Measurements from ENCODE around the gene FAM200C. TPM values are rescaled to one million over a fixed set of nuclear protein-coding genes. Genes with fewer than 3 reads are reported as not detected.

Gene FAM200C
- total and polyA plus RNA-seq, 9 of the 15 experiments (the other 6 are each of a cell fraction or from before 2014, with no cell fraction given), result 1.3 to 7.0 (median 1.8) TPM

- intact Hi-C loops (cut with micrococcal nuclease) (no loop called here), in situ Hi-C loops (cut with MboI) (no loop called here)
- H3K4me1 ChIP-seq (replicated peaks in 1 of 2; ENCODE audit: control insufficient read depth in 2 of 2, insufficient read depth in 2 of 2, low read length in 2 of 2), result peaks cover 7 to 12% of the 10 kb centered on the region in 2 experiments; a peak in 4 of 5 replicates
- no TSS peak for BruUV-seq (replicated peaks)
- no peaks in the 10 kb centered on the region for H3K27me3 ChIP-seq (ENCODE audit: control insufficient read depth in 2 of 2, insufficient read depth in 2 of 2, low read length in 2 of 2)
- ATAC-seq, result no peak
- no peaks in the 10 kb centered on the region for H4K20me1 ChIP-seq (replicated peaks; ENCODE audit: control insufficient read depth, insufficient read depth, low read length)
- H2AFZ ChIP-seq (ENCODE audit: low read depth, low read length), result no peak overlapping the region
- H3K9me1 ChIP-seq (ENCODE audit: control insufficient read depth, insufficient read depth, low read length), result no peaks in the 10 kb centered on the region
- no peak overlapping the region for H3K27ac ChIP-seq (ENCODE audit: extremely low read depth, low read depth, low read length)
- no peak for FAIRE-seq
- ChIA-PET CTCF (ENCODE audit: low intra/inter-chr PET ratio) (no interaction called here), POLR2A (interaction anchor here (1.0 kb wide), 1 partner anchor 8 kb away, joined by 3 read pairs; no protein-coding TSS in a partner anchor)
- H3K36me3 ChIP-seq (ENCODE audit: control insufficient read depth, insufficient read depth, low read length), result peaks cover 25% of the 10 kb centered on the region
- no peak overlapping the region for H3K4me2 ChIP-seq (ENCODE audit: insufficient read depth, low read length)
- 37% methylated on average over 4 of the region's 4 CpGs for WGBS (ENCODE audit: insufficient coverage, low coverage, missing lambda C conversion rate)
- TF ChIP-seq U2AF1 (optimal IDR thresholded peaks at IDR 0.05; ENCODE audit: low read depth, low read length) (no peak), MITF (IDR thresholded peaks at IDR 0.05) (no peak)
- H3K9ac ChIP-seq (ENCODE audit: insufficient read depth in 1 of 2, low read depth in 2 of 2, low read length in 2 of 2), result no peak overlapping the region
- H3K9me3 ChIP-seq (replicated peaks; ENCODE audit: control insufficient read depth, insufficient read depth, low read depth, low read length), result no peaks in the 10 kb centered on the region
- no peaks in the 10 kb centered on the region for H3K79me2 ChIP-seq (ENCODE audit: control insufficient read depth, insufficient read depth, low read length)
- H3K4me3 ChIP-seq, result no peak overlapping the region
- no peak for DNase-seq (ENCODE audit: extremely low read depth in 1 of 4, low spot score in 3 of 4)
These were observed 32.3 kb upstream of the FAM200C start for GRCh38 chr5:160432196-160432595.

- no peak overlapping the region for H3K27ac ChIP-seq (ENCODE audit: extremely low read depth, low read depth, low read length)
- H2AFZ ChIP-seq (ENCODE audit: low read depth, low read length), result no peak overlapping the region
- POLR2A ChIA-PET, result interaction anchor here (1.6 to 2.6 kb wide), 2 partner anchors 9 to 11 kb away, joined by 4 to 12 read pairs; partner anchors contain the start of gene SLU7
- no peaks in the 10 kb centered on the region for H3K9me1 ChIP-seq (ENCODE audit: control insufficient read depth, insufficient read depth, low read length)
- CTCF ChIA-PET (ENCODE audit: low intra/inter-chr PET ratio), result no interaction called here
- peaks cover 0 to 15% of the 10 kb centered on the region in 2 experiments; a peak in 2 of 5 replicates for H3K4me1 ChIP-seq (replicated peaks in 1 of 2; ENCODE audit: control insufficient read depth in 2 of 2, insufficient read depth in 2 of 2, low read length in 2 of 2)
- DNase-seq (ENCODE audit: extremely low read depth in 1 of 4, low spot score in 3 of 4) (no peak), FAIRE-seq (no peak), ATAC-seq (no peak)
- H3K27me3 ChIP-seq (ENCODE audit: control insufficient read depth in 2 of 2, insufficient read depth in 2 of 2, low read length in 2 of 2), result no peaks in the 10 kb centered on the region
- intact Hi-C loops (cut with micrococcal nuclease), result no loop called here
- peaks cover 67% of the 10 kb centered on the region for H3K36me3 ChIP-seq (ENCODE audit: control insufficient read depth, insufficient read depth, low read length)
- H3K9ac ChIP-seq (ENCODE audit: insufficient read depth in 1 of 2, low read depth in 2 of 2, low read length in 2 of 2), result no peak overlapping the region
- no peak overlapping the region for H3K4me2 ChIP-seq (ENCODE audit: insufficient read depth, low read length)
- in situ Hi-C loops (cut with MboI), result no loop called here
- 85% methylated on average over 3 of the region's 4 CpGs for WGBS (ENCODE audit: insufficient coverage, low coverage, missing lambda C conversion rate)
- H4K20me1 ChIP-seq (replicated peaks; ENCODE audit: control insufficient read depth, insufficient read depth, low read length), result no peaks in the 10 kb centered on the region
- no peaks in the 10 kb centered on the region for H3K9me3 ChIP-seq (replicated peaks; ENCODE audit: control insufficient read depth, insufficient read depth, low read depth, low read length)
- no TSS peak for BruUV-seq (replicated peaks)
- peaks cover 30% of the 10 kb centered on the region for H3K79me2 ChIP-seq (ENCODE audit: control insufficient read depth, insufficient read depth, low read length)
- H3K4me3 ChIP-seq, result no peak overlapping the region
- no peak for TF ChIP-seq BRF1 (IDR thresholded peaks at IDR 0.05; ENCODE audit: borderline replicate concordance, extremely low read depth, insufficient read length)
- TF ChIP-seq SETDB1 (IDR thresholded peaks at IDR 0.05; ENCODE audit: low read length), result no peak
- TF ChIP-seq ZFPM2 (CRISPR knock-in tag; IDR thresholded peaks at IDR 0.05), result no peak
- TF ChIP-seq NFIC (IDR thresholded peaks at IDR 0.05), result no peak
- TF ChIP-seq ZFP30 (CRISPR knock-in tag; IDR thresholded peaks at IDR 0.05; ENCODE audit: borderline replicate concordance), result no peak
- TF ChIP-seq ZNF830 (CRISPR knock-in tag; IDR thresholded peaks at IDR 0.05), result no peak
- no peak for TF ChIP-seq CBX8 (IDR thresholded peaks at IDR 0.05; ENCODE audit: borderline replicate concordance, extremely low read depth, low read depth, low read length, poor library complexity, severe bottlenecking)
- TF ChIP-seq ZNF76 (CRISPR knock-in tag; IDR thresholded peaks at IDR 0.05; ENCODE audit: borderline replicate concordance), result no peak
These were observed 27.8 kb upstream of the FAM200C start for GRCh38 chr5:160427607-160428006.

All from K562 (cell line).